ENCODE data around the gene QARS1. TPM values are rescaled to one million over a fixed set of nuclear protein-coding genes. Genes with fewer than 3 reads are reported as not detected.

QARS1 gene
- total and polyA plus RNA-seq, 2 donors from 2014 or later, result 209 to 231 TPM

GRCh38 chr3:49122886-49123545 is 18.5 kb upstream of the QARS1 start:
- Histone ChIP-seq H3K27me3 (ENCODE audit: control insufficient read depth, insufficient read depth, low read length) (no peaks in the 10 kb centered on the region), H3K4me3 (ENCODE audit: low read length in 3 of 3) (no peak overlapping the region), H3K36me3 (ENCODE audit: control insufficient read depth in 2 of 3, insufficient read depth in 3 of 3, low read length in 3 of 3) (peaks cover 3 to 60% (median 36%) of the 10 kb centered on the region in 3 donors), H3K27ac (ENCODE audit: low read depth in 2 of 2, low read length in 2 of 2) (no peak overlapping the region), H3K9ac (ENCODE audit: low read length in 3 of 3) (no peak overlapping the region), H3K9me3 (ENCODE audit: control insufficient read depth in 2 of 3, insufficient read depth in 1 of 3, low read length in 3 of 3) (no peaks in the 10 kb centered on the region), H3K4me1 (ENCODE audit: control insufficient read depth in 2 of 3, insufficient read depth in 2 of 3, low read depth in 1 of 3, low read length in 3 of 3) (peaks cover 3 to 15% (median 10%) of the 10 kb centered on the region in 3 donors)
- intact Hi-C loops (cut with DNase I), result no loop called here
- no peak for DNase-seq
- TF ChIP-seq CTCF (IDR thresholded peaks at IDR 0.05; ENCODE audit: borderline replicate concordance, extremely low read depth, insufficient read depth), result no peak
- FAIRE-seq, result no peak

DNA sequence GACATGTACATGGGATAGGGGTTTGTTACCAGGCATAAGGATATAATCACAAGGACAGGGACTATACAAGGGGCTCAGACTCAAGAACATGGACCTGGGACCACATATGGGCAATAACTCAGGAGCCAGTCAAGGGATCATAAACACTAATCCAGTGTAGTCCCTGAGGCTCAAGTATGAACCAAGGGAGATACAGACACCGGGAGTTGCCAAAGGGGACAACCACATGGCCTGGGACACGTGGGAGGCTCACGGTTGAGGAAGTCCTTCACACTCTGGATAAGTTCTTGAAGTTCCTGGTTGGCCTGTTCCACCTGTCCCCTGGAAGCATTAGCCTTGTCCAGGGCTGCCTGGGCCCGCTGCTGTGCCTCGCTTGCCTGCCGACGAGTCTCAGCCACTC is 17.9 kb upstream of the QARS1 start:
- H3K4me1 ChIP-seq (ENCODE audit: control insufficient read depth in 2 of 3, insufficient read depth in 2 of 3, low read depth in 1 of 3, low read length in 3 of 3), result peaks cover 3 to 15% (median 10%) of the 10 kb centered on the region in 3 donors
- no peak overlapping the region for H3K9ac ChIP-seq (ENCODE audit: low read length in 3 of 3)
- H3K27me3 ChIP-seq (ENCODE audit: control insufficient read depth, insufficient read depth, low read length), result no peaks in the 10 kb centered on the region
- H3K27ac ChIP-seq (ENCODE audit: low read depth in 2 of 2, low read length in 2 of 2), result no peak overlapping the region
- H3K9me3 ChIP-seq (ENCODE audit: control insufficient read depth in 2 of 3, insufficient read depth in 1 of 3, low read length in 3 of 3), result no peaks in the 10 kb centered on the region
- intact Hi-C loops (cut with DNase I), result no loop called here
- FAIRE-seq (no peak), DNase-seq (no peak)
- no peak overlapping the region for H3K4me3 ChIP-seq (ENCODE audit: low read length in 3 of 3)
- TF ChIP-seq CTCF (IDR thresholded peaks at IDR 0.05; ENCODE audit: borderline replicate concordance, extremely low read depth, insufficient read depth), result no peak
- H3K36me3 ChIP-seq (ENCODE audit: control insufficient read depth in 2 of 3, insufficient read depth in 3 of 3, low read length in 3 of 3), result peaks cover 8 to 65% (median 41%) of the 10 kb centered on the region in 3 donors

DNA sequence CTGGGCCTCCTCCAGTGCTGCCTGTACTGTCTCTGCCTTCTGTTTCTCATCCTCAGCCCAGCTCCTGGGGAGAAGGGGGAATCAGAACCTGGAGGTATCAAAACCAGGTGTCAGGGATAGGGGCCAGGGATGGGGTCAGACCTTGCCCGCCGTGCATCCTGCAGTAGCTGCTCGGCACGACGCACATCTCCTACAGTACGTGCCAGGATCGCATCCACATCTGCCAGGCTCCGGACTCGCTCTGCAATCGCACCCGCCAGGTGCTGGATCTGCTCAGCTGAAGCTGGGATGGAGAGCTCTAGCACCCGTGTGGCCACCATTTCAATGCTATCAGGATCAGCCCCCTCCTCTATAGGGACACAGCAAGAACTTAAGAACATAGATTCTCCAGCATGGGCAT is 17.5 kb upstream of the QARS1 start:
- FAIRE-seq (no peak), DNase-seq (no peak)
- TF ChIP-seq CTCF (IDR thresholded peaks at IDR 0.05; ENCODE audit: borderline replicate concordance, extremely low read depth, insufficient read depth), result no peak
- H3K27ac ChIP-seq (ENCODE audit: low read depth in 2 of 2, low read length in 2 of 2), result no peak overlapping the region
- H3K36me3 ChIP-seq (ENCODE audit: control insufficient read depth in 2 of 3, insufficient read depth in 3 of 3, low read length in 3 of 3), result peaks cover 11 to 69% (median 45%) of the 10 kb centered on the region in 3 donors
- no peak overlapping the region for H3K4me3 ChIP-seq (ENCODE audit: low read length in 3 of 3)
- H3K4me1 ChIP-seq (ENCODE audit: control insufficient read depth in 2 of 3, insufficient read depth in 2 of 3, low read depth in 1 of 3, low read length in 3 of 3), result peaks cover 3 to 15% (median 10%) of the 10 kb centered on the region in 3 donors
- H3K9ac ChIP-seq (ENCODE audit: low read length in 3 of 3), result no peak overlapping the region
- intact Hi-C loops (cut with DNase I), result no loop called here
- H3K27me3 ChIP-seq (ENCODE audit: control insufficient read depth, insufficient read depth, low read length), result no peaks in the 10 kb centered on the region
- no peaks in the 10 kb centered on the region for H3K9me3 ChIP-seq (ENCODE audit: control insufficient read depth in 2 of 3, insufficient read depth in 1 of 3, low read length in 3 of 3)

Data from kidney (tissue), 14 donors.